Activated B cell treated with CpG ODN at 0.5 μM for 24 hours (primary cell): ENCODE data around the gene MS4A7. TPM values are rescaled to one million over a fixed set of nuclear protein-coding genes. Genes with fewer than 3 reads are reported as not detected.
A peak's percentile ranks its signal among the peaks of the same experiment; 100 is the strongest.

Experiments used
- ATAC-seq: fragments of 200-7000 bp; cut with Tn5 transposase; one replicate; pipeline ENCODE4 v1.10.0; 2021; ENCODE audit warnings: low read depth, mild to moderate bottlenecking, moderate library complexity
- CTCF ChIA-PET: fragments of 350-600 bp; sonication (Branson Sonifier 250); formaldehyde crosslinking; loops from one replicate; lab custom pipeline; 2021; ENCODE audit warnings: antibody characterized with exemption; lab: Charles Lee
- POLR2A ChIA-PET: fragments of 350-600 bp; sonication (Branson Sonifier 250); formaldehyde crosslinking; loops from one replicate; lab custom pipeline; 2021; ENCODE audit warnings: antibody characterized with exemption; lab: Charles Lee
- DNase-seq: peaks from one replicate; pipeline ENCODE4 v3.0.0; 2022
- H3K27ac Mint-ChIP-seq: one replicate; pipeline ENCODE4 v1.8.0; 2020; ENCODE audit warnings: mixed read lengths
- H3K27me3 Mint-ChIP-seq: one replicate; pipeline ENCODE4 v1.8.0; 2021; ENCODE audit warnings: mixed read lengths
- H3K36me3 Mint-ChIP-seq: one replicate; pipeline ENCODE4 v1.8.0; 2021; ENCODE audit warnings: low read depth, mixed read lengths
- H3K4me1 Mint-ChIP-seq: one replicate; pipeline ENCODE4 v1.8.0; 2021; ENCODE audit warnings: mixed read lengths
- H3K4me3 Mint-ChIP-seq: one replicate; pipeline ENCODE4 v1.8.0; 2020; ENCODE audit warnings: mild to moderate bottlenecking, mixed read lengths
- H3K9me3 Mint-ChIP-seq: one replicate; pipeline ENCODE4 v1.8.0; 2020; ENCODE audit warnings: mixed read lengths
- intact Hi-C: fragments of 100-400 bp; cut with micrococcal nuclease; formaldehyde crosslinking; loops from one replicate; pipeline ENCODE4 v1.15.1; 2024
- total RNA-seq: library from RNA; stranded (reverse); gene quantifications from 2 replicates; pipeline ENCODE4 v1.2.3, GENCODE V29; 2022
- TF ChIP-seq, protein P1 (sequence below): fragments of 200-600 bp; IDR thresholded peaks from one replicate; pipeline ENCODE4 v1.8.0; 2022; ENCODE audit warnings: antibody characterized with exemption, mild to moderate bottlenecking

The MS4A7 gene
- total RNA-seq, 1 donor from 2014 or later, result 51.1 TPM

DNA sequence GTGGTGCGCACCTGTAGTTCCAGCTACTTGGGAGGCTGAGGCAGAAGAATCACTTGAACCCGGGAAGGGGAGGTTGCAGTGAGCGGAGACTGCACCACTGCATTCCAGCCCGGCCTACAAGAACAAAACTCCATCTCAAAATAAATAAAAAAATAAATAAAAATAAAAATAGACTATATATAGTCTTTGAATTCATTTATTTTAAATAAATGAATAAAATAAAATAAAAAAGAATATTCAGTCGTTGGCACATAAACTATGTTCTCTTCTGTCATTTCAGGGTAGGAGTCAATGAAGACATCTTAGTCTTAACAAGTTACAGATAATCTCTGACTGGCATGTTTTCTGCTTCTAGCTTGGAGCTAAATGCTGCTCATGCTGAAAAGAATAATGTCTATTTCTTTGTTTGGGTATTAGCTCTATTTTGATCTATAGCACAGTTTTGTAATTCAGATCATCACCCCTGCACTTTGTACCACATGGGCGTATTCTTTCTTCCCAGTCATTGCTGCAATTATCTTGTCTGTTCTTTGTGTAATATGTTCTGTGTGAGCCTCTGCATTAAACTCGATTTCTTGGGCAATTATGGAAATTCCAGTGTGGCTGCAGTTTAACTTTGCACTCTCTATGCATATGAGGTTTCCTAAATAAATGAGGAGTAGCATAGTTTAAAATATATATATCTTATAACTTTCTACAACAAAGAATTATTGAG is 16.5 kb downstream of the MS4A7 start:
- intact Hi-C loops, result no loop called here
- H3K27ac Mint-ChIP-seq, result no peak overlapping the region
- TF ChIP-seq, protein P1, sequence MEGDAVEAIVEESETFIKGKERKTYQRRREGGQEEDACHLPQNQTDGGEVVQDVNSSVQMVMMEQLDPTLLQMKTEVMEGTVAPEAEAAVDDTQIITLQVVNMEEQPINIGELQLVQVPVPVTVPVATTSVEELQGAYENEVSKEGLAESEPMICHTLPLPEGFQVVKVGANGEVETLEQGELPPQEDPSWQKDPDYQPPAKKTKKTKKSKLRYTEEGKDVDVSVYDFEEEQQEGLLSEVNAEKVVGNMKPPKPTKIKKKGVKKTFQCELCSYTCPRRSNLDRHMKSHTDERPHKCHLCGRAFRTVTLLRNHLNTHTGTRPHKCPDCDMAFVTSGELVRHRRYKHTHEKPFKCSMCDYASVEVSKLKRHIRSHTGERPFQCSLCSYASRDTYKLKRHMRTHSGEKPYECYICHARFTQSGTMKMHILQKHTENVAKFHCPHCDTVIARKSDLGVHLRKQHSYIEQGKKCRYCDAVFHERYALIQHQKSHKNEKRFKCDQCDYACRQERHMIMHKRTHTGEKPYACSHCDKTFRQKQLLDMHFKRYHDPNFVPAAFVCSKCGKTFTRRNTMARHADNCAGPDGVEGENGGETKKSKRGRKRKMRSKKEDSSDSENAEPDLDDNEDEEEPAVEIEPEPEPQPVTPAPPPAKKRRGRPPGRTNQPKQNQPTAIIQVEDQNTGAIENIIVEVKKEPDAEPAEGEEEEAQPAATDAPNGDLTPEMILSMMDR, result no peak
- ChIA-PET POLR2A (interaction anchor here (0.6 to 2.0 kb wide), 3 partner anchors 16 to 32 kb away, joined by 3 to 7 read pairs (median 4); partner anchors contain the start of gene MS4A7), CTCF (no interaction called here)
- H3K9me3 Mint-ChIP-seq, result no peaks in the 10 kb centered on the region
- H3K4me3 Mint-ChIP-seq, result no peak overlapping the region
- peaks cover 19% of the 10 kb centered on the region for H3K36me3 Mint-ChIP-seq
- peaks cover 72% of the 10 kb centered on the region for H3K4me1 Mint-ChIP-seq
- no peaks in the 10 kb centered on the region for H3K27me3 Mint-ChIP-seq
- ATAC-seq (no peak), DNase-seq (no peak)

DNA sequence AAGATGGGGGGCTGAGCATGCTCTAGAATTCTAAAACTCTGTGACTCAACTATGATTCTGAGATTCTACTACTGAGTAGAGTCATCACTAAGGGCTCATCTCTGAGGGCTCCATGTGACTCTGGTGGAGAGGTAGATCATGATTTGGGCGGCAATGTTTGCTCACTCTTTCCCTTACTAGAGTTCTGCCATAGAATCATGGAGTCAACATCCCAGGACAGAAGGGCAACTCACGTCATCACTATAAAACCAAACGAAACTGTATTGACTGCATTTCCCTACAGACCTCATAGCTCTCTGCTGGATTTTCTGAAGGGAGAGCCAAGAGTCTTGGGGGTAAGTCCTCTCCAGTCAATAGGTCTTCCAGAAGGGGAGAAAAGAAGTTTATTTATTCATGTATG is 18.1 kb downstream of the MS4A7 start, which contains the start of gene MS4A14:
MS4A14 (plus strand) TSS at position 78 of the 400 bp plus-strand sequence; CDS start at position 198, 120 bp downstream.
- peaks cover 19% of the 10 kb centered on the region for H3K36me3 Mint-ChIP-seq
- no peaks in the 10 kb centered on the region for H3K27me3 Mint-ChIP-seq
- H3K9me3 Mint-ChIP-seq, result no peaks in the 10 kb centered on the region
- intact Hi-C loops, result loop anchor here (1.0 to 2.0 kb wide), 5 partner anchors 18 to 59 kb away; partner anchors contain the start of genes MS4A1 and MS4A7
- H3K4me1 Mint-ChIP-seq, result peaks cover 66% of the 10 kb centered on the region
- H3K4me3 Mint-ChIP-seq, result peak within 1 kb of the TSS; percentile 71
- H3K27ac Mint-ChIP-seq, result peak within 1 kb of the TSS; percentile 95
- DNase-seq (no peak), ATAC-seq (peak; percentile 48)
- TF ChIP-seq, protein P1, result no peak
- POLR2A ChIA-PET, result interaction anchor here (0.8 to 3.8 kb wide), 24 partner anchors 8 to 236 kb away, joined by 3 to 156 read pairs (median 4); partner anchors contain the start of genes MS4A1 and MS4A7
- CTCF ChIA-PET, result interaction anchor here (0.9 to 2.3 kb wide), 7 partner anchors 9 to 90 kb away, joined by 3 to 13 read pairs (median 5); partner anchors contain the start of gene MS4A1

DNA sequence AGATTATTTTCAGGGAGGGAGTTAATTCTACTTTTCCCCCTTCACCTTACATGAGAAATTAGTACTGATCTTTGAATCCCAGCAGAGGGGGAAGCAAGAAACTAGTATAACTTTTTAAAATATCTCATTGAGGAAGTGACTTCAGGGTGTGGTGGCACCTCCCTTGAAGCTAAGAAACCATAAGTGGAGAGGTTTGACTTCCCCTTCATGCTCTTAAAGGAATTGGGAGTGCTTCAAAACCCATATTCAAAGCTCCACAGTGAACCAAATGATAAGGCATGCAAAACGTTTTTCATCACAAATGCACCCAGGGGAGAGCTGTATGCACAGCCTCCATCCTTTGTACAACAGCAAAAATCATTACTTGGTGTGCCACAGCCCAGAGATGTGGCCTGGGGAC is 18.5 kb downstream of the MS4A7 start:
- ATAC-seq, result peak; percentile 92
- Mint-ChIP-seq H3K27me3 (no peaks in the 10 kb centered on the region), H3K4me1 (peaks cover 69% of the 10 kb centered on the region), H3K27ac (peak overlapping the region; percentile 95), H3K36me3 (peaks cover 23% of the 10 kb centered on the region), H3K4me3 (peak overlapping the region; percentile 71), H3K9me3 (peaks cover 2% of the 10 kb centered on the region)
- POLR2A ChIA-PET, result interaction anchor here (0.8 to 3.8 kb wide), 28 partner anchors 9 to 236 kb away, joined by 3 to 156 read pairs (median 4); partner anchors contain the start of genes MS4A1 and MS4A7
- TF ChIP-seq, protein P1, result no peak
- intact Hi-C loops, result loop anchor here (1.0 to 2.0 kb wide), 5 partner anchors 18 to 59 kb away; partner anchors contain the start of genes MS4A1 and MS4A7
- no peak for DNase-seq
- CTCF ChIA-PET, result interaction anchor here (0.9 to 2.3 kb wide), 7 partner anchors 9 to 90 kb away, joined by 3 to 13 read pairs (median 5); partner anchors contain the start of gene MS4A1

DNA sequence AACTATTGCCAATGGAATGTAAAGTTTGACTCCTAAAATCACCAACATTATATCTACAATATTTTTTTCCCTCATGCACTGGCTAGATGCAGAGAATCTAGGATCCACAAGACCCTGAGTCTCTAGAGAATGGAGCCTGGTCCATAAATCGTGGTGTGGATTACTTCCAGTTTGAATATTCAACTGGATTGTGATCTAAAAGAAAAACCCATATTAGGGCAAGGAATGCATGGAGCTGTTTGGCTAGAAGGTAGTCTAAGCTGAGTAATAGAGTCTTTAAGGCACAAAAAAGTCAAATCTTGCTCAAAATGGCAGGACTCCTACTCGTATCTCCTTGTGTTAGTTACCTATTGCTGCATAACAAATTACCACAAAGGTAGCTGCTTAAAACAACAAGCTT is 41.7 kb downstream of the MS4A7 start:
- DNase-seq (no peak), ATAC-seq (no peak)
- Mint-ChIP-seq H3K4me1 (peaks cover 24% of the 10 kb centered on the region), H3K9me3 (peaks cover 7% of the 10 kb centered on the region), H3K27me3 (no peaks in the 10 kb centered on the region), H3K27ac (no peak overlapping the region), H3K4me3 (no peak overlapping the region), H3K36me3 (peaks cover 10% of the 10 kb centered on the region)
- POLR2A ChIA-PET, result interaction anchor here (1.1 to 2.9 kb wide), 2 partner anchors 13 to 36 kb away, joined by 3 to 11 read pairs; partner anchors contain the start of gene MS4A1
- TF ChIP-seq, protein P1, result no peak
- CTCF ChIA-PET, result no interaction called here
- intact Hi-C loops, result no loop called here

DNA sequence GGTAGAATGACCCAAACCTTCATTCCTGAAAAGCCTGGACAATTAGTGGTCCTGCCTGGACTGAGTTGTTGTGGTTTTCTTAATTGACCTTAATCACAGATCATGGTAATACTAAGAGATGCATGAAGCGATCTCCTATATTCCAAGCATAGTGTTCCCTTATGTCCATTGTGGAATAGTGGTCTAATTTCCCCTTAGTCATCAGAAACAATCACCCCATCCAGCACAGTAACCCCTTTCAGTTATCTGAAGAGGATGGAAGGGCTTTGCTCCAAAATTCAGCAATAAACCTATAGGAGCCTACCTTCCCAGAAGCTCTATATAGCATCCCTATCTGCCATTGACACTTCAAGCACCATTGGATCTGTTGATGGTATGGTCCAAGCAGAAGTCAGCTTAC is 44.3 kb downstream of the MS4A7 start:
- ChIA-PET POLR2A (interaction anchor here (1.3 kb wide), 1 partner anchor 33 kb away, joined by 3 read pairs; the partner anchor contains the start of gene MS4A1), CTCF (no interaction called here)

More for the DNA sequence above, 44.3 kb downstream of the MS4A7 start:
- peaks cover 14% of the 10 kb centered on the region for H3K4me1 Mint-ChIP-seq
- no peak overlapping the region for H3K4me3 Mint-ChIP-seq
- intact Hi-C loops, result no loop called here
- no peaks in the 10 kb centered on the region for H3K36me3 Mint-ChIP-seq
- TF ChIP-seq, protein P1, result no peak
- DNase-seq, result no peak
- no peak overlapping the region for H3K27ac Mint-ChIP-seq
- H3K9me3 Mint-ChIP-seq, result peaks cover 5% of the 10 kb centered on the region
- H3K27me3 Mint-ChIP-seq, result no peaks in the 10 kb centered on the region
- ATAC-seq, result no peak
